Neural cell (in vitro differentiated cells): ENCODE measurements around the gene AGBL1. TPM values are rescaled to one million over a fixed set of nuclear protein-coding genes. Genes with fewer than 3 reads are reported as not detected.

Experiments used
- H2AFZ ChIP-seq: fragments of 200-600, 300-800 bp; sonication (generic), shearing (Covaris generic); 2 replicates; pipeline ENCODE4 v1.6.0; 2014; ENCODE audit warnings: low read depth, mild to moderate bottlenecking, antibody characterized with exemption, low read length, moderate library complexity
- H3F3A ChIP-seq: fragments of 200-600 bp; shearing (Covaris generic); 2 replicates; pipeline ENCODE4 v1.6.1; 2016; ENCODE audit warnings: mild to moderate bottlenecking, moderate library complexity, mixed read lengths, antibody characterized with exemption, low read length; ENCODE audit not compliant: insufficient read depth, poor library complexity, severe bottlenecking
- H3K27ac ChIP-seq: fragments of 200-600, 300-800 bp; sonication (generic), shearing (Covaris generic); 2 replicates; pipeline ENCODE4 v1.5.1; 2014; ENCODE audit warnings: mild to moderate bottlenecking, low read length, moderate library complexity
- H3K27me3 ChIP-seq: fragments of 300-800, 200-600 bp; sonication (generic), shearing (Covaris generic); 2 replicates; pipeline ENCODE4 v1.6.0; 2014; ENCODE audit warnings: mild to moderate bottlenecking, low read depth, low read length, moderate library complexity; ENCODE audit not compliant: insufficient read depth
- H3K36me3 ChIP-seq: fragments of 300-800, 200-600 bp; sonication (generic), shearing (Covaris generic); 2 replicates; pipeline ENCODE4 v1.5.1; 2014; ENCODE audit warnings: mild to moderate bottlenecking, antibody characterized with exemption, low read length, moderate library complexity; ENCODE audit not compliant: insufficient read depth
- H3K4me2 ChIP-seq: fragments of 300-800, 200-600 bp; sonication (generic), shearing (Covaris generic); 2 replicates; pipeline ENCODE4 v1.6.0; 2014; ENCODE audit warnings: mild to moderate bottlenecking, low read length
- H3K4me3 ChIP-seq: fragments of 300-800, 200-600 bp; sonication (generic), shearing (Covaris generic); 2 replicates; pipeline ENCODE4 v1.5.1; 2014; ENCODE audit warnings: mild to moderate bottlenecking, low read length, moderate library complexity
- H3K79me2 ChIP-seq: fragments of 200-600 bp; shearing (Covaris generic); replicated peaks from 2 replicates; pipeline ENCODE4 v1.6.0; 2014; ENCODE audit warnings: mild to moderate bottlenecking, low read length, moderate library complexity; ENCODE audit not compliant: insufficient read depth
- H3K9ac ChIP-seq: fragments of 300-800, 200-600 bp; sonication (generic), shearing (Covaris generic); 2 replicates; pipeline ENCODE4 v1.6.1; 2016; ENCODE audit warnings: mild to moderate bottlenecking, low read length, mixed read lengths
- H3K9me2 ChIP-seq: fragments of 200-600 bp; shearing (Covaris generic); 2 replicates; pipeline ENCODE4 v1.6.1; 2016; ENCODE audit warnings: mild to moderate bottlenecking, low read length, mixed read lengths; ENCODE audit not compliant: insufficient read depth
- H3K9me3 ChIP-seq: fragments of 200-600, 300-800 bp; sonication (generic), shearing (Covaris generic); 2 replicates; pipeline ENCODE4 v1.6.1; 2016; ENCODE audit warnings: mild to moderate bottlenecking, mixed run types, low read length, moderate library complexity, mixed read lengths
- H4K20me1 ChIP-seq: fragments of 200-600 bp; shearing (Covaris generic); 2 replicates; pipeline ENCODE4 v1.6.1; 2016; ENCODE audit warnings: mild to moderate bottlenecking, mixed run types; ENCODE audit not compliant: insufficient read depth
- CTCF ChIP-seq: fragments of 450-650 bp; IDR thresholded peaks from 2 replicates; pipeline ENCODE4 v1.5.1; 2014; ENCODE audit warnings: antibody characterized with exemption, mild to moderate bottlenecking, moderate library complexity; ENCODE audit not compliant: poor library complexity, severe bottlenecking
- EP300 ChIP-seq: fragments of 450-650 bp; conservative IDR thresholded peaks from 2 replicates; pipeline ENCODE4 v1.6.1; 2014; ENCODE audit warnings: antibody characterized with exemption, mild to moderate bottlenecking, moderate library complexity; ENCODE audit not compliant: poor library complexity, severe bottlenecking
- EZH2 ChIP-seq: fragments of 200-600, 300-800 bp; shearing (Covaris generic), sonication (generic); IDR thresholded peaks from 2 replicates; pipeline ENCODE4 v1.6.1; 2014; ENCODE audit warnings: antibody characterized with exemption, low read length, borderline replicate concordance, mild to moderate bottlenecking; ENCODE audit not compliant: insufficient read depth, poor library complexity, severe bottlenecking
- MXI1 ChIP-seq: fragments of 450-650 bp; conservative IDR thresholded peaks from 2 replicates; pipeline ENCODE4 v1.6.1; 2014; ENCODE audit warnings: antibody characterized with exemption, mild to moderate bottlenecking; ENCODE audit not compliant: poor library complexity, severe bottlenecking
- POLR2AphosphoS5 ChIP-seq: IDR thresholded peaks from 2 replicates; pipeline ENCODE4 v1.6.1; 2012
- RAD21 ChIP-seq: fragments of 450-650 bp; conservative IDR thresholded peaks from 2 replicates; pipeline ENCODE4 v1.6.1; 2014; ENCODE audit warnings: antibody characterized with exemption, mild to moderate bottlenecking, moderate library complexity
- REST ChIP-seq: IDR thresholded peaks from 2 replicates; pipeline ENCODE4 v1.6.1; 2012; ENCODE audit warnings: borderline replicate concordance
- SMC3 ChIP-seq: fragments of 450-650 bp; conservative IDR thresholded peaks from 2 replicates; pipeline ENCODE4 v1.6.1; 2014; ENCODE audit warnings: antibody characterized with exemption, mild to moderate bottlenecking, moderate library complexity; ENCODE audit not compliant: poor library complexity
- TAF1 ChIP-seq: IDR thresholded peaks from 2 replicates; pipeline ENCODE4 v1.6.1; 2012; ENCODE audit warnings: low read depth
- polyA plus RNA-seq: library from polyadenylated mRNA; depleted of rRNA; stranded (reverse); fragments of >200 nt; gene quantifications from 2 replicates; pipeline ENCODE4 v1.2.3, GENCODE V29; 2014

Gene AGBL1
- polyA plus RNA-seq, 1 donor from 2014 or later: 0.12 TPM

GRCh38 chr15:86765281-86765680, 685.6 kb downstream of the AGBL1 start:
- TF ChIP-seq RAD21 (no peak), POLR2AphosphoS5 (no peak), MXI1 (no peak), EZH2 (no peak), SMC3 (no peak), TAF1 (no peak), EP300 (no peak), REST (no peak), CTCF (no peak)
- H3K4me3 ChIP-seq: no peak overlapping the region
- no peak overlapping the region for H3K9ac ChIP-seq
- H3K4me2 ChIP-seq: no peak overlapping the region
- no peaks in the 10 kb centered on the region for H3K9me2 ChIP-seq
- H3K27me3 ChIP-seq: no peaks in the 10 kb centered on the region
- no peak overlapping the region for H2AFZ ChIP-seq
- H3K27ac ChIP-seq: no peak overlapping the region
- no peaks in the 10 kb centered on the region for H3F3A ChIP-seq
- no peaks in the 10 kb centered on the region for H3K9me3 ChIP-seq
- no peaks in the 10 kb centered on the region for H3K36me3 ChIP-seq
- H3K79me2 ChIP-seq: no peaks in the 10 kb centered on the region
- H4K20me1 ChIP-seq: no peaks in the 10 kb centered on the region

- Histone ChIP-seq H3K9me3 (no peaks in the 10 kb centered on the region), H3K9ac (no peak overlapping the region), H3K79me2 (no peaks in the 10 kb centered on the region), H3K27me3 (no peaks in the 10 kb centered on the region), H4K20me1 (no peaks in the 10 kb centered on the region), H3K4me3 (no peak overlapping the region), H3K9me2 (no peaks in the 10 kb centered on the region), H3K36me3 (no peaks in the 10 kb centered on the region), H3K4me2 (no peak overlapping the region), H3F3A (no peaks in the 10 kb centered on the region), H3K27ac (no peak overlapping the region), H2AFZ (no peak overlapping the region)
- TF ChIP-seq EP300 (no peak), TAF1 (no peak), POLR2AphosphoS5 (no peak), EZH2 (no peak)
Observed at GRCh38 chr15:86772369-86773059, 692.8 kb downstream of the AGBL1 start.
